ENCODE results near the gene DOCK9. TPM values are rescaled to one million over a fixed set of nuclear protein-coding genes. Genes with fewer than 3 reads are reported as not detected.

DOCK9 gene
- total RNA-seq, 1 donor from 2014 or later: 56.3 TPM

GRCh38 chr13:98773921-98774320 lies 203.9 kb downstream of the DOCK9 start:
- Histone ChIP-seq H3K4me3 (ENCODE audit: insufficient read depth, low read depth, low read length) (no peak overlapping the region), H3K27ac (ENCODE audit: low read depth, low read length) (no peak overlapping the region), H3K36me3 (ENCODE audit: insufficient read depth, low read length) (no peaks in the 10 kb centered on the region), H3K9me3 (ENCODE audit: insufficient read depth, low read depth, low read length) (no peaks in the 10 kb centered on the region), H4K20me1 (ENCODE audit: insufficient read depth, low read length) (no peaks in the 10 kb centered on the region), H2AFZ (ENCODE audit: low read depth, low read length) (no peak overlapping the region), H3K4me2 (ENCODE audit: low read length) (no peak overlapping the region), H3K9ac (ENCODE audit: low read length) (no peak overlapping the region), H3K4me1 (ENCODE audit: insufficient read depth, low read length) (peaks cover 14% of the 10 kb centered on the region), H3K79me2 (ENCODE audit: insufficient read depth, low read length) (no peaks in the 10 kb centered on the region), H3K27me3 (ENCODE audit: insufficient read depth, low read length) (no peaks in the 10 kb centered on the region)
- Mint-ChIP-seq H3K27ac (ENCODE audit: unreplicated experiment) (no peak overlapping the region), H3K4me1 (ENCODE audit: low read depth, unreplicated experiment) (peaks cover 6% of the 10 kb centered on the region), H3K4me3 (ENCODE audit: unreplicated experiment) (no peak overlapping the region), H3K9me3 (ENCODE audit: unreplicated experiment) (peaks cover 13% of the 10 kb centered on the region), H3K36me3 (ENCODE audit: low read depth, unreplicated experiment) (peaks cover 2% of the 10 kb centered on the region), H3K27me3 (ENCODE audit: low read depth, unreplicated experiment) (peaks cover 4% of the 10 kb centered on the region)
- DNase-seq (ENCODE audit: low read depth): no peak
- FAIRE-seq: no peak
- TF ChIP-seq CTCF (IDR thresholded peaks at IDR 0.05; ENCODE audit: insufficient read depth, low read depth, low read length) (no peak), EZH2 (IDR thresholded peaks at IDR 0.05; ENCODE audit: insufficient read depth, low read length) (no peak)

GRCh38 chr13:98772794-98773452 lies 204.9 kb downstream of the DOCK9 start:
- DNase-seq (ENCODE audit: low read depth): no peak
- no peak overlapping the region for H3K9ac ChIP-seq (ENCODE audit: low read length)
- Mint-ChIP-seq H3K27me3 (ENCODE audit: low read depth, unreplicated experiment) (peaks cover 4% of the 10 kb centered on the region), H3K4me3 (ENCODE audit: unreplicated experiment) (no peak overlapping the region), H3K36me3 (ENCODE audit: low read depth, unreplicated experiment) (peaks cover 2% of the 10 kb centered on the region), H3K27ac (ENCODE audit: unreplicated experiment) (no peak overlapping the region), H3K4me1 (ENCODE audit: low read depth, unreplicated experiment) (peaks cover 6% of the 10 kb centered on the region), H3K9me3 (ENCODE audit: unreplicated experiment) (peaks cover 13% of the 10 kb centered on the region)
- H3K36me3 ChIP-seq (ENCODE audit: insufficient read depth, low read length): no peaks in the 10 kb centered on the region
- no peak overlapping the region for H3K4me3 ChIP-seq (ENCODE audit: insufficient read depth, low read depth, low read length)
- H3K4me2 ChIP-seq (ENCODE audit: low read length): no peak overlapping the region
- H3K79me2 ChIP-seq (ENCODE audit: insufficient read depth, low read length): no peaks in the 10 kb centered on the region
- FAIRE-seq: no peak
- no peaks in the 10 kb centered on the region for H3K9me3 ChIP-seq (ENCODE audit: insufficient read depth, low read depth, low read length)
- no peak for TF ChIP-seq CTCF (IDR thresholded peaks at IDR 0.05; ENCODE audit: insufficient read depth, low read depth, low read length)
- TF ChIP-seq EZH2 (IDR thresholded peaks at IDR 0.05; ENCODE audit: insufficient read depth, low read length): no peak
- peaks cover 8% of the 10 kb centered on the region for H3K4me1 ChIP-seq (ENCODE audit: insufficient read depth, low read length)
- no peak overlapping the region for H2AFZ ChIP-seq (ENCODE audit: low read depth, low read length)
- H3K27me3 ChIP-seq (ENCODE audit: insufficient read depth, low read length): peaks cover 1% of the 10 kb centered on the region
- no peaks in the 10 kb centered on the region for H4K20me1 ChIP-seq (ENCODE audit: insufficient read depth, low read length)
- H3K27ac ChIP-seq (ENCODE audit: low read depth, low read length): no peak overlapping the region
